OCI-LY3 (cell line): Measurements from ENCODE around the gene ANKRD39.

Experiments
- H2AFZ ChIP-seq: fragments of 200-600, 300-600 bp; shearing (Covaris generic); 2 replicates; pipeline ENCODE4 v1.6.0; 2014; ENCODE audit warnings: antibody characterized with exemption, low read depth, low read length
- H3K27ac ChIP-seq: fragments of 200-600, 300-600 bp; sonication (generic); 2 replicates; pipeline ENCODE4 v1.5.1; 2014; ENCODE audit warnings: mild to moderate bottlenecking, low read length, moderate library complexity, mixed read lengths
- H3K27me3 ChIP-seq: fragments of 200-600, 300-600 bp; sonication (generic); 2 replicates; pipeline ENCODE4 v1.6.1; 2014; ENCODE audit warnings: low read depth, low read length, mixed read lengths
- H3K36me3 ChIP-seq: fragments of 200-600, 300-600 bp; sonication (generic); replicated peaks from 2 replicates; pipeline ENCODE3; 2014; ENCODE audit warnings: low read depth, low read length, mixed read lengths
- H3K4me1 ChIP-seq: fragments of 300-600, 200-600 bp; sonication (generic); 2 replicates; pipeline ENCODE4 v1.6.1; 2014; ENCODE audit warnings: low read length, mixed read lengths
- H3K4me2 ChIP-seq: fragments of 200-600, 300-600 bp; sonication (generic); 2 replicates; pipeline ENCODE4 v1.6.1; 2014; ENCODE audit warnings: low read length, mixed read lengths
- H3K4me3 ChIP-seq: fragments of 300-600, 200-600 bp; sonication (generic); 2 replicates; pipeline ENCODE4 v1.5.1; 2014; ENCODE audit warnings: antibody characterized with exemption, mild to moderate bottlenecking, low read length, moderate library complexity
- H3K79me2 ChIP-seq: fragments of 300-600, 200-600 bp; shearing (Covaris generic); 2 replicates; pipeline ENCODE4 v1.6.1; 2014; ENCODE audit warnings: mild to moderate bottlenecking, low read length, mixed read lengths
- H3K9ac ChIP-seq: fragments of 300-600, 200-600 bp; shearing (Covaris generic); 2 replicates; pipeline ENCODE4 v1.6.0; 2014; ENCODE audit warnings: mild to moderate bottlenecking, low read length, moderate library complexity
- H3K9me3 ChIP-seq: fragments of 200-600, 300-600 bp; shearing (Covaris generic); 2 replicates; pipeline ENCODE4 v1.6.1; 2014; ENCODE audit warnings: low read length, mixed read lengths; ENCODE audit not compliant: insufficient read depth
- H4K20me1 ChIP-seq: fragments of 200-600, 300-600 bp; sonication (generic); 2 replicates; pipeline ENCODE4 v1.6.1; 2016; ENCODE audit warnings: low read length, mixed read lengths; ENCODE audit not compliant: insufficient read depth
- CTCF ChIP-seq: fragments of 200-600, 300-600 bp; sonication (generic); IDR thresholded peaks from 2 replicates; pipeline ENCODE4 v1.5.1; 2014; ENCODE audit warnings: antibody characterized with exemption, low read length, low read depth
- EZH2phosphoT487 ChIP-seq: fragments of 200-600 bp; shearing (Covaris generic); IDR thresholded peaks from 2 replicates; pipeline ENCODE4 v1.6.1; 2018; ENCODE audit warnings: antibody characterized with exemption, mixed run types, low read depth

ANKRD39 gene

DNA sequence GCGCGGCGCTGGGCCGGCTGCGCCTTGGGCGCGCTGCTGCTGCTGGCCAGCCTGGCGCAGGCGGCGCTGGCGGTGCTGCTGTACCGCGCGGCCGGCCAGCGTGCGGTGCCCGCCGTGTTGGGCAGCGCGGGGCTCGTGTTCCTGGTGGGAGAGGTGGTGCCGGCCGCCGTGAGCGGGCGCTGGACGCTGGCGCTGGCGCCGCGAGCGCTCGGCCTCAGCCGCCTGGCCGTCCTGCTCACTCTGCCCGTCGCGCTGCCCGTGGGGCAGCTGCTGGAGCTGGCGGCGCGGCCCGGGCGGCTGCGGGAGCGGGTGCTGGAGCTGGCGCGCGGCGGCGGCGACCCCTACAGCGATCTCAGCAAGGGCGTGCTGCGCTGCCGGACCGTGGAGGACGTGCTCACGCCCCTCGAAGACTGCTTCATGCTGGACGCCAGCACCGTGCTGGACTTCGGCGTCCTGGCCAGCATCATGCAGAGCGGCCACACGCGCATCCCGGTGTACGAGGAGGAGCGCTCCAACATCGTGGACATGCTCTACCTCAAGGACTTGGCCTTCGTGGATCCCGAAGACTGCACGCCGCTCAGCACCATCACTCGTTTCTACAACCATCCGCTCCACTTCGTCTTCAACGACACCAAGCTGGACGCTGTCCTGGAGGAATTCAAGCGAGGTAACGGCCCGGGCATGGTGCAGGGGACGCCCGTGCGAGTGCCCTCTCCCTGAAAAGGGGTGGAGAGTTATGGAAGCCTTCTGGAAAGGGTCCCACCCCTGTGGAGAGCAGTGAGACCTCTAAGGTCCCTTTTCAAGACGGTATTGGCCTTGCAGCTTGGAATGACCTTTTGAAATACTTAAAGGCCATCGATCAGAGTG is 40.7 kb downstream of the ANKRD39 start:
- Histone ChIP-seq H3K27me3 (no peaks in the 10 kb centered on the region), H3K9me3 (no peaks in the 10 kb centered on the region), H3K4me1 (peaks cover 13% of the 10 kb centered on the region), H3K79me2 (peaks cover 29% of the 10 kb centered on the region), H3K4me3 (peak overlapping the region; percentile 85), H3K36me3 (peaks cover 6% of the 10 kb centered on the region), H3K9ac (peak overlapping the region; percentile 59), H3K27ac (no peak overlapping the region), H4K20me1 (peaks cover 20% of the 10 kb centered on the region; the same call in 1 of the 2 replicates), H3K4me2 (peak overlapping the region; percentile 83), H2AFZ (no peak overlapping the region)
- TF ChIP-seq EZH2phosphoT487 = no peak

- Histone ChIP-seq H4K20me1 (peaks cover 20% of the 10 kb centered on the region; the same call in 1 of the 2 replicates), H3K4me1 (peaks cover 13% of the 10 kb centered on the region), H3K9ac (peak within 1 kb of the TSS; percentile 78), H3K27me3 (no peaks in the 10 kb centered on the region), H3K79me2 (peaks cover 26% of the 10 kb centered on the region), H2AFZ (peak within 1 kb of the TSS; percentile 91), H3K4me3 (peak within 1 kb of the TSS; percentile 85), H3K27ac (peak within 1 kb of the TSS; percentile 70), H3K4me2 (peak within 1 kb of the TSS; percentile 96), H3K36me3 (peaks cover 4% of the 10 kb centered on the region), H3K9me3 (no peaks in the 10 kb centered on the region)
- TF ChIP-seq EZH2phosphoT487 (no peak), CTCF (peak; percentile 36)
These were observed 41.5 kb downstream of the ANKRD39 start, which contains the start of gene CNNM3 for GRCh38 chr2:96816127-96816835. Gene CNNM3 (plus strand): TSS chr2:96816268. CDS start chr2:96816278, 10 bp downstream.

- no peak for TF ChIP-seq EZH2phosphoT487
- no peak for TF ChIP-seq CTCF
- Histone ChIP-seq H3K79me2 (peaks cover 22% of the 10 kb centered on the region), H3K9ac (peak overlapping the region; percentile 64), H3K27me3 (no peaks in the 10 kb centered on the region), H3K9me3 (no peaks in the 10 kb centered on the region), H3K4me3 (peak overlapping the region; percentile 85), H3K4me1 (peaks cover 13% of the 10 kb centered on the region), H3K36me3 (peaks cover 4% of the 10 kb centered on the region), H3K4me2 (peak overlapping the region; percentile 96), H4K20me1 (peaks cover 20% of the 10 kb centered on the region; the same call in 1 of the 2 replicates), H3K27ac (no peak overlapping the region), H2AFZ (peak overlapping the region; percentile 91)
These were observed 42.3 kb downstream of the ANKRD39 start for GRCh38 chr2:96815326-96816126.

- peaks cover 8% of the 10 kb centered on the region; the same call in 1 of the 2 replicates for H4K20me1 ChIP-seq
- H3K9ac ChIP-seq = no peak overlapping the region
- no peak overlapping the region for H3K4me2 ChIP-seq
- no peak overlapping the region for H3K4me3 ChIP-seq
- TF ChIP-seq CTCF = no peak
- TF ChIP-seq EZH2phosphoT487 = no peak
- peaks cover 17% of the 10 kb centered on the region for H3K79me2 ChIP-seq
- H3K27ac ChIP-seq = no peak overlapping the region
- no peaks in the 10 kb centered on the region for H3K27me3 ChIP-seq
- H2AFZ ChIP-seq = no peak overlapping the region
- H3K9me3 ChIP-seq = no peaks in the 10 kb centered on the region
- peaks cover 13% of the 10 kb centered on the region for H3K4me1 ChIP-seq
- peaks cover 4% of the 10 kb centered on the region for H3K36me3 ChIP-seq
These were observed 44.2 kb downstream of the ANKRD39 start for GRCh38 chr2:96813656-96814055.
